H1 (cell line): Measurements from ENCODE around the gene ASCC1. TPM values are rescaled to one million over a fixed set of nuclear protein-coding genes. Genes with fewer than 3 reads are reported as not detected.

Source experiments
- CTCF ChIA-PET: fragments of 300-600 bp; sonication (Branson Sonifier 250); formaldehyde crosslinking; loops from one replicate; lab custom pipeline; 2021; ENCODE audit not compliant: partially characterized antibody; lab: Charles Lee
- POLR2A ChIA-PET: fragments of 300-600 bp; sonication (Branson Sonifier 250); formaldehyde crosslinking; loops from one replicate; lab custom pipeline; 2021; ENCODE audit warnings: inconsistent platforms; ENCODE audit not compliant: partially characterized antibody; lab: Charles Lee
- DNase-seq, 2 experiments: peaks; one replicate each; pipeline versions ENCODE4 v3.0.0 to v3.0.0-alpha.2; 2010 to 2022; ENCODE audit warnings: low spot score in 2 of 2, low read depth in 1 of 2, mixed read lengths in 1 of 2
- FAIRE-seq: peaks from 2 replicates; lab custom pipeline; 2011; peaks lifted over from hg19 to GRCh38; lab: Jason Lieb, UNC
- H2AFZ ChIP-seq: 2 replicates; pipeline ENCODE4 v1.8.1; 2012; ENCODE audit warnings: low read length, inconsistent platforms
- H2AK5ac ChIP-seq: 2 replicates; pipeline ENCODE4 v1.6.1; 2013; ENCODE audit warnings: low read depth, low read length
- H2BK120ac ChIP-seq: replicated peaks from 2 replicates; pipeline ENCODE3; 2013; ENCODE audit warnings: low read depth, low read length, inconsistent platforms
- H2BK12ac ChIP-seq: 2 replicates; pipeline ENCODE4 v1.6.1; 2013; ENCODE audit warnings: low read depth, low read length
- H2BK15ac ChIP-seq: 2 replicates; pipeline ENCODE4 v1.6.1; 2013; ENCODE audit warnings: low read length
- H2BK20ac ChIP-seq: 2 replicates; pipeline ENCODE4 v1.6.1; 2013; ENCODE audit warnings: low read length
- H2BK5ac ChIP-seq: 2 replicates; pipeline ENCODE4 v1.6.1; 2013; ENCODE audit warnings: low read depth, low read length
- H3K14ac ChIP-seq: 2 replicates; pipeline ENCODE4 v1.6.1; 2013; ENCODE audit warnings: inconsistent platforms; ENCODE audit not compliant: insufficient read length
- H3K18ac ChIP-seq: 2 replicates; pipeline ENCODE4 v1.6.1; 2013; ENCODE audit warnings: low read length; ENCODE audit errors: extremely low read depth
- H3K23ac ChIP-seq: 2 replicates; pipeline ENCODE4 v1.6.1; 2013; ENCODE audit warnings: inconsistent platforms; ENCODE audit not compliant: insufficient read length
- H3K23me2 ChIP-seq: 2 replicates; pipeline ENCODE4 v1.6.1; 2013; ENCODE audit warnings: low read depth, low read length
- H3K27ac ChIP-seq: 2 replicates; pipeline ENCODE4 v1.6.1; 2011; ENCODE audit warnings: low read depth, low read length, inconsistent platforms
- H3K27me3 ChIP-seq, 4 experiments: replicated peaks in 1 of 4; 1 replicate in 1 of 4; 2 replicates in 3 of 4; pipeline versions ENCODE4 v1.6.1 to v1.8.1; 2011 to 2013; ENCODE audit warnings: low read length in 3 of 4, mild to moderate bottlenecking in 3 of 4, inconsistent platforms in 2 of 4, mixed read lengths in 2 of 4, moderate library complexity in 1 of 4; ENCODE audit not compliant: control insufficient read depth in 3 of 4, insufficient read depth in 3 of 4; ENCODE audit errors: extremely low read depth in 1 of 4
- H3K36me3 ChIP-seq, 4 experiments: 2 replicates each; pipeline versions ENCODE4 v1.6.1 to v1.8.1; 2011 to 2013; ENCODE audit warnings: mild to moderate bottlenecking in 4 of 4, low read length in 3 of 4, moderate library complexity in 2 of 4, control low read depth in 1 of 4, inconsistent platforms in 1 of 4; ENCODE audit not compliant: insufficient read depth in 4 of 4, control insufficient read depth in 2 of 4
- H3K4ac ChIP-seq: replicated peaks from 2 replicates; pipeline ENCODE3; 2013; ENCODE audit warnings: low read length, low read depth, mixed read lengths, inconsistent platforms; ENCODE audit not compliant: insufficient read length
- H3K4me1 ChIP-seq, 4 experiments: replicated peaks in 1 of 4; 1 replicate in 1 of 4; 2 replicates in 3 of 4; pipeline versions ENCODE4 v1.6.1 to v1.8.1; 2011 to 2013; ENCODE audit warnings: low read length in 3 of 4, inconsistent platforms in 2 of 4, mixed read lengths in 1 of 4; ENCODE audit not compliant: insufficient read depth in 4 of 4, control insufficient read depth in 3 of 4
- H3K4me2 ChIP-seq, 2 experiments: 2 replicates each; pipeline versions ENCODE4 v1.6.1 to v1.8.1; 2011 to 2013; ENCODE audit warnings: low read depth in 2 of 2, low read length in 2 of 2, control low read depth in 1 of 2, inconsistent platforms in 1 of 2, mild to moderate bottlenecking in 1 of 2; ENCODE audit not compliant: insufficient read depth in 1 of 2
- H3K4me3 ChIP-seq, 4 experiments: fragments of 200-600, 300-600 bp in 1 of 4; sonication (generic), shearing (Covaris generic), sonication (Bioruptor Twin) in 1 of 4; 2 replicates each; pipeline versions ENCODE4 v1.5.1 to v1.8.1; 2011 to 2016; ENCODE audit warnings: low read length in 4 of 4, low read depth in 3 of 4, control low read depth in 2 of 4, inconsistent platforms in 2 of 4, mild to moderate bottlenecking in 2 of 4, mixed read lengths in 1 of 4, moderate library complexity in 1 of 4; ENCODE audit not compliant: insufficient read depth in 2 of 4; ENCODE audit errors: extremely low read depth in 1 of 4
- H3K56ac ChIP-seq: replicated peaks from 2 replicates; pipeline ENCODE3; 2013; ENCODE audit warnings: low read depth, mild to moderate bottlenecking, mixed read lengths, low read length, inconsistent platforms; ENCODE audit not compliant: insufficient read length
- H3K79me1 ChIP-seq: 2 replicates; pipeline ENCODE4 v1.6.1; 2013; ENCODE audit warnings: low read depth, low read length, control low read depth
- H3K79me2 ChIP-seq, 2 experiments: 2 replicates each; pipeline versions ENCODE4 v1.6.1 to v1.8.1; 2012 to 2013; ENCODE audit warnings: low read length in 2 of 2, mild to moderate bottlenecking in 2 of 2, inconsistent platforms in 1 of 2; ENCODE audit not compliant: insufficient read depth in 2 of 2, control insufficient read depth in 1 of 2
- H3K9ac ChIP-seq, 4 experiments: replicated peaks in 1 of 4; 1 replicate in 1 of 4; 2 replicates in 3 of 4; pipeline versions ENCODE4 v1.6.1 to v1.8.1; 2011 to 2013; ENCODE audit warnings: low read depth in 3 of 4, low read length in 3 of 4, control low read depth in 2 of 4, mild to moderate bottlenecking in 2 of 4, moderate library complexity in 2 of 4, inconsistent platforms in 1 of 4; ENCODE audit errors: extremely low read depth in 1 of 4
- H3K9me3 ChIP-seq, 2 experiments: 2 replicates each; pipeline versions ENCODE4 v1.6.1 to v1.8.1; 2012 to 2013; ENCODE audit warnings: mild to moderate bottlenecking in 2 of 2, moderate library complexity in 2 of 2, control low read depth in 1 of 2, inconsistent platforms in 1 of 2, low read depth in 1 of 2, low read length in 1 of 2, mixed read lengths in 1 of 2; ENCODE audit not compliant: insufficient read depth in 2 of 2
- H4K20me1 ChIP-seq, 2 experiments: replicated peaks in 1 of 2; 2 replicates each; pipeline versions ENCODE3 to v1.8.1; 2011 to 2013; ENCODE audit warnings: inconsistent platforms in 2 of 2, low read length in 2 of 2, mild to moderate bottlenecking in 1 of 2; ENCODE audit not compliant: insufficient read depth in 2 of 2, control insufficient read depth in 1 of 2
- H4K5ac ChIP-seq: 2 replicates; pipeline ENCODE4 v1.6.1; 2013; ENCODE audit warnings: low read length, low read depth, mixed read lengths, inconsistent platforms; ENCODE audit not compliant: insufficient read length
- H4K8ac ChIP-seq: 2 replicates; pipeline ENCODE4 v1.8.0; 2013; ENCODE audit warnings: mild to moderate bottlenecking, moderate library complexity, low read length, inconsistent platforms; ENCODE audit not compliant: insufficient read depth; ENCODE audit errors: extremely low read depth
- H4K91ac ChIP-seq: replicated peaks from 2 replicates; pipeline ENCODE3; 2013; ENCODE audit warnings: low read length, mixed read lengths, inconsistent platforms; ENCODE audit not compliant: insufficient read length
- BCL11A ChIP-seq, 2 experiments: IDR thresholded peaks; one replicate each; pipeline ENCODE4 v1.6.1; 2011; ENCODE audit warnings: low read depth in 2 of 2, low read length in 2 of 2, mild to moderate bottlenecking in 2 of 2
- KDM1A ChIP-seq: fragments of 200-600, 300-600 bp; sonication (generic); IDR thresholded peaks from 2 replicates; pipeline ENCODE4 v1.7.1; 2016; ENCODE audit warnings: mild to moderate bottlenecking, low read length, borderline replicate concordance
- KDM4A ChIP-seq: IDR thresholded peaks from one replicate; pipeline ENCODE4 v1.7.1; 2012; ENCODE audit warnings: low read depth, mild to moderate bottlenecking, moderate library complexity, low read length, inconsistent platforms; ENCODE audit not compliant: severe bottlenecking
- NRF1 ChIP-seq: IDR thresholded peaks from 2 replicates; pipeline ENCODE4 v1.6.1; 2011; ENCODE audit warnings: mild to moderate bottlenecking, low read depth, low read length, improper control_type of control experiment
- SRF ChIP-seq: IDR thresholded peaks from 2 replicates; pipeline ENCODE4 v1.6.1; 2011; ENCODE audit warnings: mild to moderate bottlenecking, low read depth, low read length, moderate library complexity
- WGBS, 2 experiments: shearing (Covaris generic) in 1 of 2; methylation state at CpG; one replicate each; pipeline versions ENCODE4 v1.1.6 to v1.1.7; 2013 to 2015; ENCODE audit warnings: low lambda C conversion rate in 2 of 2, mixed read lengths in 2 of 2, inconsistent platforms in 1 of 2, low coverage in 1 of 2, missing lambda C conversion rate in 1 of 2; ENCODE audit not compliant: insufficient replicate concordance in 2 of 2, insufficient coverage in 1 of 2, insufficient read length in 1 of 2; ENCODE audit errors: extremely low coverage in 1 of 2, missing lambda C conversion rate in 1 of 2; 5-methylcytosine and 5-hydroxymethylcytosine counted together
- polyA plus RNA-seq, 7 experiments: library from polyadenylated mRNA; depleted of rRNA in 3 of 7; stranded (reverse) in 5 of 7; unstranded in 2 of 7; fragments of >200 nt in 5 of 7; fragments of 200-250 nt in 2 of 7; gene quantifications; 1 replicate in 5 of 7; 2 replicates in 1 of 7; 4 replicates in 1 of 7; pipeline versions ENCODE4 v1.2.1 to v1.2.3, GENCODE V29; 2011 to 2013; ENCODE audit warnings: missing spikeins in 2 of 7, mixed read lengths in 2 of 7
- total RNA-seq: library from RNA; stranded (reverse); fragmentation: NEBNext Ultra II Directional; extraction: Animal tissue kit (Norgen Biotek cat#: 25700); gene quantifications from 2 replicates; pipeline ENCODE4 v1.2.1, GENCODE V29; 2021

Gene ASCC1
- total and polyA plus RNA-seq, 2 of the 8 experiments (the other 6 are each of a cell fraction or from before 2014, with no cell fraction given): 25.6 to 35.8 TPM

DNA sequence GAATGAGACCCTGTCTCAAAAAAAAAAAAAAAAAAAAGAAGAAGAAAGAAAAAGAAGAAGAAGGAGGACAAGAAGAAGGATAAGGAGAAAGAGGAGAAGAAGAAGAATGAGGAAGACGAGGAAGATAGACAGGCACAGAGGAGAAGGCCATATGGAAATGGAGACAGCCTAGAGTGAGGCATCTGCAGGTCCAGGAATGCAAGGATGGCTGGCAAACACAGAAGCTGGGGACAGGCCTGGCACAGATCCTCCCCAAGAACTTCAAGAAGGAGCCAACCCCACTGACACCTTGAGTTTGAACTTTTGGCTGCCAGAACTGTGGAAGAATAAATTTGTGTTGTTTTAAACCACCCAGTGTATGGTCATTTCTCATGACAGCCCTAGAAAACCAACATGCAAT, 166.6 kb downstream of the ASCC1 start:
- TF ChIP-seq BCL11A (IDR thresholded peaks at IDR 0.05; ENCODE audit: low read depth in 2 of 2, low read length in 2 of 2): no peak
- no peak for TF ChIP-seq KDM4A
- no peak for TF ChIP-seq SRF
- no peak for TF ChIP-seq NRF1
- TF ChIP-seq KDM1A: no peak
- WGBS, 2 experiments: 80% methylated on average over 1 of the region's 1 CpG; no CpG with 5 or more reads in 1 of the 2 experiments
- DNase-seq: no peak

More for the DNA sequence above, 166.6 kb downstream of the ASCC1 start:
- Histone ChIP-seq H3K14ac (no peak overlapping the region), H3K23me2 (no peaks in the 10 kb centered on the region), H3K4me1 (peaks cover 0 to 2% (median 0%) of the 10 kb centered on the region in 4 experiments; a peak in 2 of 7 replicates), H4K91ac (no peak overlapping the region), H3K4me2 (no peak overlapping the region), H4K20me1 (no peaks in the 10 kb centered on the region), H3K36me3 (no peaks in the 10 kb centered on the region), H3K27ac (no peak overlapping the region), H2BK12ac (no peak overlapping the region), H2AK5ac (0 out of 2 replicates have a peak overlapping the region, but pooled peaks have one; percentile 0), H4K5ac (no peak overlapping the region), H2BK5ac (no peak overlapping the region), H3K9me3 (0 out of 4 replicates have a peak, but pooled peaks cover 0 to 4% of the 10 kb centered on the region in 2 experiments), H3K56ac (no peak overlapping the region), H3K79me2 (no peaks in the 10 kb centered on the region), H3K9ac (no peak overlapping the region), H3K18ac (no peak overlapping the region), H3K27me3 (no peaks in the 10 kb centered on the region), H2BK15ac (no peak overlapping the region), H3K4me3 (no peak overlapping the region), H4K8ac (no peak overlapping the region; the same call in 1 of the 2 replicates), H3K79me1 (no peaks in the 10 kb centered on the region), H3K4ac (no peak overlapping the region), H2BK20ac (no peak overlapping the region), H2BK120ac (no peak overlapping the region), H3K23ac (no peak overlapping the region), H2AFZ (no peak overlapping the region)
- FAIRE-seq: no peak
- POLR2A ChIA-PET: interaction anchor here (1.1 kb wide), 1 partner anchor 224 kb away, joined by 3 read pairs; the partner anchor contains the start of gene DDIT4
- CTCF ChIA-PET: interaction anchor here (0.8 to 9.8 kb wide), 34 partner anchors 10 to 706 kb away, joined by 3 to 100 read pairs (median 4); partner anchors contain the start of genes CHST3 and SPOCK2
